ENCODE results near the gene USP3.

DNA sequence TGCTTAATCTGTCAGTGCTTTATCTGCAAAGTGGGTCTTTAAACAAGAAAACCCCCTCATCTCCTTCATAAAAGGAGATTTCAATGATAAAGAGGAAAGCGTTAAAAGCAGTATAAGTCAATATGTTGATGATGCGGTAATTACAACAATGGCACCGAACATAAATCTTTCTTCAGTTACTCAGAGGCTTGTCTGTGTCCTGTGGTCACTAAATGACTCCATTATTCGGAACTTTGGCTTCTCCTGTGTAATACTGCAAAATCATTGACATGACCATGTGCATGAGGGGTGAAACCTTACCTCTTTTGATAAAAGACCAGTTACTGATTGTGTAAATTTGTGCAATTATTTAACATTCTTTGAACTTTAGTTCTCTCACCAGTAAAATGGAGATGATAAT lies 4.8 kb upstream of the USP3 start:
- TF ChIP-seq, protein P1, sequence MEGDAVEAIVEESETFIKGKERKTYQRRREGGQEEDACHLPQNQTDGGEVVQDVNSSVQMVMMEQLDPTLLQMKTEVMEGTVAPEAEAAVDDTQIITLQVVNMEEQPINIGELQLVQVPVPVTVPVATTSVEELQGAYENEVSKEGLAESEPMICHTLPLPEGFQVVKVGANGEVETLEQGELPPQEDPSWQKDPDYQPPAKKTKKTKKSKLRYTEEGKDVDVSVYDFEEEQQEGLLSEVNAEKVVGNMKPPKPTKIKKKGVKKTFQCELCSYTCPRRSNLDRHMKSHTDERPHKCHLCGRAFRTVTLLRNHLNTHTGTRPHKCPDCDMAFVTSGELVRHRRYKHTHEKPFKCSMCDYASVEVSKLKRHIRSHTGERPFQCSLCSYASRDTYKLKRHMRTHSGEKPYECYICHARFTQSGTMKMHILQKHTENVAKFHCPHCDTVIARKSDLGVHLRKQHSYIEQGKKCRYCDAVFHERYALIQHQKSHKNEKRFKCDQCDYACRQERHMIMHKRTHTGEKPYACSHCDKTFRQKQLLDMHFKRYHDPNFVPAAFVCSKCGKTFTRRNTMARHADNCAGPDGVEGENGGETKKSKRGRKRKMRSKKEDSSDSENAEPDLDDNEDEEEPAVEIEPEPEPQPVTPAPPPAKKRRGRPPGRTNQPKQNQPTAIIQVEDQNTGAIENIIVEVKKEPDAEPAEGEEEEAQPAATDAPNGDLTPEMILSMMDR (conservative IDR thresholded peaks at IDR 0.05) = no peak
- no peak for TF ChIP-seq ZFX (IDR thresholded peaks at IDR 0.05)
